ENCODE measurements around the gene FNDC3B.

FNDC3B gene

GRCh38 chr3:172140499-172141391 is 101.4 kb downstream of the FNDC3B start:
- DNase-seq, result no peak

GRCh38 chr3:172142051-172142863 is 102.9 kb downstream of the FNDC3B start:
- no peak for DNase-seq

GRCh38 chr3:172142864-172143451 is 103.6 kb downstream of the FNDC3B start:
- DNase-seq, result no peak

- DNase-seq, result no peak
These were observed 104.5 kb downstream of the FNDC3B start for GRCh38 chr3:172143739-172144497.

GRCh38 chr3:172144601-172145000 is 105.2 kb downstream of the FNDC3B start:
- no peak for DNase-seq

- DNase-seq, result no peak
These were observed 105.8 kb downstream of the FNDC3B start for GRCh38 chr3:172145031-172145686.

GRCh38 chr3:172146349-172146748 is 107.0 kb downstream of the FNDC3B start:
- DNase-seq, result no peak

- DNase-seq, result no peak
These were observed 107.9 kb downstream of the FNDC3B start for GRCh38 chr3:172147113-172147818.

- DNase-seq, result no peak
These were observed 108.9 kb downstream of the FNDC3B start for GRCh38 chr3:172148241-172148640.

GRCh38 chr3:172148702-172149565 is 109.6 kb downstream of the FNDC3B start:
- DNase-seq, result no peak

- no peak for DNase-seq
These were observed 110.9 kb downstream of the FNDC3B start for GRCh38 chr3:172150268-172150667.

GRCh38 chr3:172150913-172151650 is 111.7 kb downstream of the FNDC3B start:
- no peak for DNase-seq

- DNase-seq, result no peak
These were observed 112.6 kb downstream of the FNDC3B start for GRCh38 chr3:172151651-172152649.

- DNase-seq, result no peak
These were observed 113.5 kb downstream of the FNDC3B start for GRCh38 chr3:172152874-172153273.

GRCh38 chr3:172153335-172153861 is 114.0 kb downstream of the FNDC3B start:
- no peak for DNase-seq

- DNase-seq, result no peak
These were observed 115.6 kb downstream of the FNDC3B start for GRCh38 chr3:172154768-172155664.

Measured in NCI-H748 treated with DMSO at 0.1 percent for 48 hours (cell line).